Measurements from ENCODE around the gene CISD3.

GRCh38 chr17:38730526-38731379 is 612 bp downstream of the CISD3 start:
- TF ChIP-seq, protein P1, sequence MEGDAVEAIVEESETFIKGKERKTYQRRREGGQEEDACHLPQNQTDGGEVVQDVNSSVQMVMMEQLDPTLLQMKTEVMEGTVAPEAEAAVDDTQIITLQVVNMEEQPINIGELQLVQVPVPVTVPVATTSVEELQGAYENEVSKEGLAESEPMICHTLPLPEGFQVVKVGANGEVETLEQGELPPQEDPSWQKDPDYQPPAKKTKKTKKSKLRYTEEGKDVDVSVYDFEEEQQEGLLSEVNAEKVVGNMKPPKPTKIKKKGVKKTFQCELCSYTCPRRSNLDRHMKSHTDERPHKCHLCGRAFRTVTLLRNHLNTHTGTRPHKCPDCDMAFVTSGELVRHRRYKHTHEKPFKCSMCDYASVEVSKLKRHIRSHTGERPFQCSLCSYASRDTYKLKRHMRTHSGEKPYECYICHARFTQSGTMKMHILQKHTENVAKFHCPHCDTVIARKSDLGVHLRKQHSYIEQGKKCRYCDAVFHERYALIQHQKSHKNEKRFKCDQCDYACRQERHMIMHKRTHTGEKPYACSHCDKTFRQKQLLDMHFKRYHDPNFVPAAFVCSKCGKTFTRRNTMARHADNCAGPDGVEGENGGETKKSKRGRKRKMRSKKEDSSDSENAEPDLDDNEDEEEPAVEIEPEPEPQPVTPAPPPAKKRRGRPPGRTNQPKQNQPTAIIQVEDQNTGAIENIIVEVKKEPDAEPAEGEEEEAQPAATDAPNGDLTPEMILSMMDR (IDR thresholded peaks at IDR 0.05; ENCODE audit: low read depth, low read length, missing input control), result no peak
- no peak for TF ChIP-seq JUND (IDR thresholded peaks at IDR 0.05)
- peak; percentile 84 for TF ChIP-seq SP1 (IDR thresholded peaks at IDR 0.05)
- TF ChIP-seq ATF3 (IDR thresholded peaks at IDR 0.05), result no peak
- TF ChIP-seq MAX (IDR thresholded peaks at IDR 0.05), result peak; percentile 82
- peak; percentile 47 for TF ChIP-seq TAF1 (conservative IDR thresholded peaks at IDR 0.05)
- TF ChIP-seq YY1 (IDR thresholded peaks at IDR 0.05), result peak; percentile 67
- TF ChIP-seq HNF4G (IDR thresholded peaks at IDR 0.05), result peak; percentile 31

All from liver (tissue), 3 donors.